Trophoblast cell (in vitro differentiated cells and primary cell): Measurements from ENCODE around the gene RAB23. TPM values are rescaled to one million over a fixed set of nuclear protein-coding genes. Genes with fewer than 3 reads are reported as not detected.
A peak's percentile ranks its signal among the peaks of the same experiment; 100 is the strongest.

Experiments used
- DNase-seq, 2 donors: peaks; one replicate each; pipeline ENCODE4 v3.0.0-alpha.2; 2016
- H2AFZ ChIP-seq: 2 replicates; pipeline ENCODE4 v1.6.1; 2013; ENCODE audit warnings: low read length, moderate library complexity, mild to moderate bottlenecking; ENCODE audit not compliant: insufficient read depth, poor library complexity
- H2AK5ac ChIP-seq: 2 replicates; pipeline ENCODE4 v1.6.1; 2013; ENCODE audit warnings: mild to moderate bottlenecking, low read length
- H2BK120ac ChIP-seq: 2 replicates; pipeline ENCODE4 v1.6.1; 2013; ENCODE audit warnings: low read length, mild to moderate bottlenecking, moderate library complexity; ENCODE audit not compliant: insufficient read depth, poor library complexity
- H2BK12ac ChIP-seq: 2 replicates; pipeline ENCODE4 v1.6.1; 2013; ENCODE audit warnings: mild to moderate bottlenecking, low read length, moderate library complexity
- H2BK5ac ChIP-seq: 2 replicates; pipeline ENCODE4 v1.6.1; 2013; ENCODE audit warnings: low read length, low read depth, moderate library complexity, mild to moderate bottlenecking; ENCODE audit not compliant: poor library complexity
- H3K14ac ChIP-seq: 2 replicates; pipeline ENCODE4 v1.6.1; 2013; ENCODE audit warnings: mild to moderate bottlenecking, low read length
- H3K18ac ChIP-seq: 2 replicates; pipeline ENCODE4 v1.6.1; 2013; ENCODE audit warnings: mild to moderate bottlenecking, low read length
- H3K23ac ChIP-seq: 2 replicates; pipeline ENCODE4 v1.6.1; 2013; ENCODE audit warnings: low read length
- H3K27ac ChIP-seq: 2 replicates; pipeline ENCODE4 v1.5.1; 2013; ENCODE audit warnings: low read depth, mild to moderate bottlenecking, inconsistent platforms, low read length, moderate library complexity
- H3K27me3 ChIP-seq: 2 replicates; pipeline ENCODE4 v1.6.1; 2013; ENCODE audit warnings: inconsistent platforms, mild to moderate bottlenecking, low read length, moderate library complexity; ENCODE audit not compliant: insufficient read depth
- H3K36me3 ChIP-seq, 2 experiments: 1 replicate in 1 of 2; 2 replicates in 1 of 2; pipeline ENCODE4 v1.6.1; 2013; ENCODE audit warnings: low read length in 2 of 2, mild to moderate bottlenecking in 2 of 2, moderate library complexity in 1 of 2; ENCODE audit not compliant: insufficient read depth in 2 of 2, control insufficient read depth in 1 of 2
- H3K4ac ChIP-seq: 2 replicates; pipeline ENCODE4 v1.6.1; 2013; ENCODE audit warnings: low read depth, mild to moderate bottlenecking, low read length, moderate library complexity
- H3K4me1 ChIP-seq, 2 experiments: 1 replicate in 1 of 2; 2 replicates in 1 of 2; pipeline ENCODE4 v1.6.1; 2013; ENCODE audit warnings: low read length in 2 of 2, mild to moderate bottlenecking in 2 of 2, moderate library complexity in 1 of 2; ENCODE audit not compliant: insufficient read depth in 2 of 2, control insufficient read depth in 1 of 2
- H3K4me2 ChIP-seq: 2 replicates; pipeline ENCODE4 v1.6.1; 2013; ENCODE audit warnings: inconsistent platforms, mild to moderate bottlenecking, low read length, moderate library complexity
- H3K4me3 ChIP-seq: 2 replicates; pipeline ENCODE4 v1.5.1; 2013; ENCODE audit warnings: mild to moderate bottlenecking, low read depth, low read length, inconsistent platforms
- H3K79me1 ChIP-seq: one replicate; pipeline ENCODE4 v1.6.1; 2013; ENCODE audit warnings: low read length
- H3K79me2 ChIP-seq: 2 replicates; pipeline ENCODE4 v1.6.1; 2013; ENCODE audit warnings: low read length, mild to moderate bottlenecking; ENCODE audit not compliant: control insufficient read depth, insufficient read depth, poor library complexity
- H3K9ac ChIP-seq: 2 replicates; pipeline ENCODE4 v1.6.1; 2013; ENCODE audit warnings: mild to moderate bottlenecking, low read length
- H3K9me3 ChIP-seq: 2 replicates; pipeline ENCODE4 v1.6.1; 2013; ENCODE audit warnings: low read depth, mild to moderate bottlenecking, control low read depth, inconsistent platforms, low read length; ENCODE audit not compliant: insufficient read depth
- H4K12ac ChIP-seq: 2 replicates; pipeline ENCODE4 v1.6.1; 2013; ENCODE audit warnings: low read depth, mild to moderate bottlenecking, low read length, moderate library complexity
- H4K8ac ChIP-seq: 2 replicates; pipeline ENCODE4 v1.6.1; 2013; ENCODE audit warnings: low read depth, mild to moderate bottlenecking, low read length, moderate library complexity
- H4K91ac ChIP-seq: one replicate; pipeline ENCODE4 v1.6.1; 2013; ENCODE audit warnings: low read depth, mild to moderate bottlenecking, low read length, moderate library complexity
- WGBS: extraction: QIAGEN DNeasy Blood & Tissue Kit; methylation state at CpG from one replicate; pipeline ENCODE4 v1.1.7; 2013; ENCODE audit warnings: missing lambda C conversion rate; ENCODE audit not compliant: insufficient read length, insufficient coverage; ENCODE audit errors: extremely low coverage; 5-methylcytosine and 5-hydroxymethylcytosine counted together
- polyA plus RNA-seq: library from polyadenylated mRNA; stranded (reverse); fragments of 200-250 nt; gene quantifications from 2 replicates; pipeline ENCODE4 v1.2.3, GENCODE V29; 2013

The RAB23 gene
- 23.4 and 23.5 TPM in 2 replicates for polyA plus RNA-seq

DNA sequence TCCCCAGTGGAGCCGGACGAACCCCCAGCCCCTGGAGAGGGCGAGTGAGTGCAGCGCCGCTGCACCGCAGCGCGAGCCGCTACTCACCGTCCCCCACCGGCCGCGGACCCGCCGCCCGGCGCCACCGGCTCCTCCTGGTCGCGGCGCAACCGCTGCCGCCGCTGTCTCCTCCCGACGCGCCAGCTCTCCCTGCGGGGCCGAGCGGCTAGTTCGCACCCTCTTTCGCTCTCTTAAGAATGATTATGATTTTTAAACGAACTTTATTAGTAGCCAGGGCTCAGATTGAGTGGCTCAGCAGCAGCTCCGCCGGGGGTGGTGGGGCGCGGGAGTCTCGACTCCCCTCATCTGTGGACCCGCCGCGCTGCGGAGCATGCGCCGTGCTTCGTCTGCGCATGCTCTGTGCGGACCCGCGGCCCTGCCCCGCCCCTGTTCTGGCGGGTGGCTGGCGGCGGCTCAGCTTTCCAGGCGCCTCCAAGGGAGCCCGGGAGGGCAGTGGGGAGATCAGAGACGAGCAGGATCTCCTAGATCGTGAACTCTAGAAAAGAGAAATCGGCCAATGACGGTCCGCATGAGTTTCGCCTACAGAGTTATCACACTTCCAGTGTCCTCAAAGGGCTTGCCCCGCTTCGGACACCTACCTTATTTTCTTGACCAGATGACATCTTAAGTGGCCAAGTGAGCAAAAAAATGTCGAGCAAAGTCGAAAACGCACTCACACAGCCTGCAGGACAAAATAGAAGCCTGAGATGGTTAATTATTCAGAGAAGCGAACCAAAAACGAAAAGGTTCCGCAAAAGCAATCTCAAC, at the start of gene RAB23:
TSS of gene RAB23 (minus strand) at position 372 of the 807 bp plus-strand sequence. CDS start 11,927 bp downstream, outside the sequence.
- Histone ChIP-seq H3K4me3 (peak within 1 kb of the TSS; percentile 91), H3K9me3 (no peaks in the 10 kb centered on the region), H3K4ac (peak within 1 kb of the TSS; percentile 70), H2BK5ac (peak within 1 kb of the TSS; percentile 87), H3K18ac (peak within 1 kb of the TSS; percentile 81), H3K23ac (no peak within 1 kb of the TSS), H4K91ac (peak within 1 kb of the TSS; percentile 93), H2AK5ac (peak within 1 kb of the TSS; percentile 37), H3K9ac (peak within 1 kb of the TSS; percentile 92), H3K14ac (peak within 1 kb of the TSS; percentile 89), H2BK120ac (peak within 1 kb of the TSS; percentile 88), H3K4me1 (peaks cover 0 to 9% of the 10 kb centered on the region in 2 experiments), H4K8ac (peak within 1 kb of the TSS; percentile 85), H3K79me2 (peaks cover 5% of the 10 kb centered on the region), H3K36me3 (peaks cover 0 to 2% of the 10 kb centered on the region in 2 experiments), H3K4me2 (peak within 1 kb of the TSS; percentile 85), H3K79me1 (peaks cover 14% of the 10 kb centered on the region), H3K27me3 (no peaks in the 10 kb centered on the region), H4K12ac (peak within 1 kb of the TSS; percentile 88), H2AFZ (peak within 1 kb of the TSS; percentile 81), H2BK12ac (peak within 1 kb of the TSS; percentile 12), H3K27ac (peak within 1 kb of the TSS; percentile 94)
- no CpG with 5 or more reads among the region's 69 CpGs for WGBS
- DNase-seq: peak; percentile 83 to 93

GRCh38 chr6:57268294-57268640, 46.2 kb upstream of the RAB23 start:
- peaks cover 0 to 1% of the 10 kb centered on the region in 2 experiments for H3K4me1 ChIP-seq
- H3K14ac ChIP-seq: no peak overlapping the region
- H3K9ac ChIP-seq: no peak overlapping the region
- H3K27me3 ChIP-seq: no peaks in the 10 kb centered on the region
- H4K12ac ChIP-seq: no peak overlapping the region
- no peak overlapping the region for H2BK120ac ChIP-seq
- no peak overlapping the region for H3K23ac ChIP-seq
- no peak overlapping the region for H2AK5ac ChIP-seq
- no peak overlapping the region for H3K27ac ChIP-seq
- H2BK5ac ChIP-seq: no peak overlapping the region
- H2AFZ ChIP-seq: no peak overlapping the region
- no peak for DNase-seq
- H3K36me3 ChIP-seq: no peaks in the 10 kb centered on the region
- H4K8ac ChIP-seq: no peak overlapping the region
- H2BK12ac ChIP-seq: no peak overlapping the region
- H3K79me1 ChIP-seq: no peaks in the 10 kb centered on the region
- no peak overlapping the region for H3K4me3 ChIP-seq
- H3K9me3 ChIP-seq: no peaks in the 10 kb centered on the region
- H3K4ac ChIP-seq: no peak overlapping the region
- no peak overlapping the region for H3K18ac ChIP-seq
- no peak overlapping the region for H3K4me2 ChIP-seq
- H3K79me2 ChIP-seq: no peaks in the 10 kb centered on the region
- H4K91ac ChIP-seq: no peak overlapping the region

GRCh38 chr6:57267586-57268293, 45.6 kb upstream of the RAB23 start:
- Histone ChIP-seq H3K4me3 (no peak overlapping the region), H3K79me1 (no peaks in the 10 kb centered on the region), H3K18ac (no peak overlapping the region), H3K4me2 (no peak overlapping the region), H2AFZ (no peak overlapping the region), H2BK120ac (no peak overlapping the region), H3K14ac (no peak overlapping the region), H2AK5ac (no peak overlapping the region), H3K27ac (no peak overlapping the region), H3K4me1 (peaks cover 0 to 1% of the 10 kb centered on the region in 2 experiments), H3K4ac (no peak overlapping the region), H4K91ac (no peak overlapping the region), H3K79me2 (no peaks in the 10 kb centered on the region), H3K23ac (no peak overlapping the region), H3K27me3 (no peaks in the 10 kb centered on the region), H3K9ac (no peak overlapping the region), H3K9me3 (no peaks in the 10 kb centered on the region), H4K12ac (no peak overlapping the region), H3K36me3 (no peaks in the 10 kb centered on the region), H4K8ac (no peak overlapping the region), H2BK12ac (no peak overlapping the region), H2BK5ac (no peak overlapping the region)
- peak; percentile 83 to 92 for DNase-seq
- WGBS: no CpG with 5 or more reads among the region's 10 CpGs

DNA sequence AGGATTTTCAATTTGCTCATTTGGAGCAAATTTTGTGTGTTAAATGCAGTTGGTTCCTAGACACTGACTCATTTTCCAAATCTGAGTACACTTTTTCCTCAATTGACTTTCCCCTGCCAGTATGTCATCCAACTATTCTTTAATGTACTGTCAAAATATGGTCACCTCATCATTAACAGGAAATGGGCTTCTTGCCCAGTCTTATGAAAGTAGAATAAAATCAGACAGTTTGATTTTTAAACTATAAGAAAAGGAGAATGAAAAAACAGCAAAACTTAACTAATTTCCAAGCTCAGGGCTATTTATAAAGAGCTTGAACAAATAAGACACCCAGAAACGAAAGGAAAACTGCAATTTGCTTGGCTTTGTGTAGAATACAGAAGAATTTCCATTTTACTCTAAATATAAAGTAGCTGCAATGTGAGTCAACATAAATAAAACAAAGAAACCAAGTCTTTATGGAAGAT, 43.7 kb upstream of the RAB23 start:
- no CpG with 5 or more reads among the region's 1 CpG for WGBS
- no peak overlapping the region for H3K4ac ChIP-seq
- H3K27me3 ChIP-seq: no peaks in the 10 kb centered on the region
- H3K79me1 ChIP-seq: no peaks in the 10 kb centered on the region
- no peak overlapping the region for H4K8ac ChIP-seq
- no peak overlapping the region for H3K23ac ChIP-seq
- H3K27ac ChIP-seq: no peak overlapping the region
- no peaks in the 10 kb centered on the region for H3K36me3 ChIP-seq
- no peak for DNase-seq
- no peak overlapping the region for H4K91ac ChIP-seq
- no peak overlapping the region for H3K4me3 ChIP-seq
- H2AFZ ChIP-seq: no peak overlapping the region
- H3K9ac ChIP-seq: no peak overlapping the region
- peaks cover 0 to 1% of the 10 kb centered on the region in 2 experiments for H3K4me1 ChIP-seq
- H3K18ac ChIP-seq: no peak overlapping the region
- H2BK5ac ChIP-seq: no peak overlapping the region
- H2BK120ac ChIP-seq: no peak overlapping the region
- H3K79me2 ChIP-seq: no peaks in the 10 kb centered on the region
- no peak overlapping the region for H2AK5ac ChIP-seq
- H3K4me2 ChIP-seq: no peak overlapping the region
- H3K9me3 ChIP-seq: no peaks in the 10 kb centered on the region
- H4K12ac ChIP-seq: no peak overlapping the region
- no peak overlapping the region for H3K14ac ChIP-seq
- H2BK12ac ChIP-seq: no peak overlapping the region
